DMS 273 (cell line): ENCODE results near the gene C2orf42.
A peak's percentile ranks its signal among the peaks of the same experiment; 100 is the strongest.
"Not testable (repeated sequence)": the region's sequence is repeated elsewhere in the genome, so short reads cannot be mapped to it uniquely, and the experiment has no call there.

Experiments
- DNase-seq: peaks from one replicate; lab custom pipeline; 2025; ENCODE audit not compliant: unreplicated experiment; lab: John Stamatoyannopoulos, UW

The C2orf42 gene

GRCh38 chr2:70190418-70191243 is at the start of gene C2orf42:
Gene C2orf42, minus strand, starts transcription at chr2:70191019. Its CDS starts 9,034 bp downstream, at chr2:70181985.
- peak; percentile 99 for DNase-seq

GRCh38 chr2:70240599-70240998 is 49.8 kb upstream of the C2orf42 start:
- DNase-seq = no peak

GRCh38 chr2:70233926-70234325 is 43.1 kb upstream of the C2orf42 start:
- no peak for DNase-seq

- DNase-seq = no peak
Observed at GRCh38 chr2:70226781-70227180, 36.0 kb upstream of the C2orf42 start.

- not testable (repeated sequence) for DNase-seq
Observed at GRCh38 chr2:70223305-70223704, 32.5 kb upstream of the C2orf42 start.

- DNase-seq = no peak
Observed at GRCh38 chr2:70214953-70215549, 24.2 kb upstream of the C2orf42 start.

- no peak for DNase-seq
Observed at GRCh38 chr2:70214365-70214764, 23.5 kb upstream of the C2orf42 start.

- DNase-seq = peak; percentile 36
Observed at GRCh38 chr2:70212298-70212932, 21.6 kb upstream of the C2orf42 start.

GRCh38 chr2:70211595-70211994 is 20.8 kb upstream of the C2orf42 start:
- no peak for DNase-seq

GRCh38 chr2:70204452-70204851 is 13.6 kb upstream of the C2orf42 start:
- DNase-seq = peak; percentile 20

- DNase-seq = peak; percentile 21
Observed at GRCh38 chr2:70203086-70203485, 12.3 kb upstream of the C2orf42 start.

GRCh38 chr2:70202236-70202806 is 11.5 kb upstream of the C2orf42 start:
- no peak for DNase-seq

- no peak for DNase-seq
Observed at GRCh38 chr2:70201831-70202230, 11.0 kb upstream of the C2orf42 start.

GRCh38 chr2:70201225-70201768 is 10.5 kb upstream of the C2orf42 start:
- DNase-seq = no peak

- DNase-seq = no peak
Observed at GRCh38 chr2:70199320-70199864, 8.6 kb upstream of the C2orf42 start.

GRCh38 chr2:70192516-70192915 is 1.7 kb upstream of the C2orf42 start:
- DNase-seq = no peak

GRCh38 chr2:70191244-70191735 is 471 bp upstream of the C2orf42 start:
- no peak for DNase-seq

- no peak for DNase-seq
Observed at GRCh38 chr2:70188460-70188859, 2.4 kb downstream of the C2orf42 start.

- not testable (repeated sequence) for DNase-seq
Observed at GRCh38 chr2:70187170-70187569, 3.6 kb downstream of the C2orf42 start.

GRCh38 chr2:70182689-70183088 is 8.1 kb downstream of the C2orf42 start:
- no peak for DNase-seq
